ENCODE results near the gene MEX3A.
"Not testable (repeated sequence)": the region's sequence is repeated elsewhere in the genome, so short reads cannot be mapped to it uniquely, and the experiment has no call there.

The MEX3A gene

DNA sequence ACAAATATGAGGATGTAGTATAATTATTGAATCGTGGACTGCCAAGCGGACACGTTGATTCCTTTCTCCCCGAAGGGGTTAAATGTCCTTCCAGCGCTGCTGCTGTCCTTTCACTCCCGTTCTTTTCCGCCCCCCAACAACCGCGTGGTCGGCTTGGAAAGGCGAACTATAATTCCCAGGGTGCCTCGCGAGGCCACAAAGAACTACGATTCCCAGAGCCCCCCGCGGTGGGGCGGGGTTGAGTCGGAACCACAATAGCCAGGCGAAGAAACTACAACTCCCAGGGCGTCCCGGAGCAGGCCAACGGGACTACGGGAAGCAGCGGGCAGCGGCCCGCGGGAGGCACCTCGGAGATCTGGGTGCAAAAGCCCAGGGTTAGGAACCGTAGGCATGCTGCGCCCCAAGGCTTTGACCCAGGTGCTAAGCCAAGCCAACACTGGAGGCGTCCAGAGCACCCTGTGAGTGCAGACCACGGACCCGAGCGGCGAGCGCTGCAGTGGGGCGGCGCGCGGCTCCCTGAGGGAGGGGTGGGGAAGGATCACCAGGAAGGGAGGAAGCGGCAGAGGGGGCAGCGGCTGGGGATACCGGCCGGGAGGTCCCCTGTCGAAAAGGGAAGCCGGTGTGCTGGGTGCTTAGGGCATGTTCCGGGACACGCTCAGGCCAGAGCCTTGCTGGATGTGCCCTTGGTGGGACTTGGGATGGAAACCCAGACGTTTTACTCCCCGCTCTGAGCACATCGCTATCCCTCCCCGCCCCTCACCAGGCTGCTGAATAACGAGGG is 27.6 kb downstream of the MEX3A start, which contains the start of gene LAMTOR2:
Gene LAMTOR2 (plus strand): TSS at position 283 of the 781 bp plus-strand sequence. CDS start 108 bp downstream, at position 391.
- peak; percentile 99 for DNase-seq

DNA sequence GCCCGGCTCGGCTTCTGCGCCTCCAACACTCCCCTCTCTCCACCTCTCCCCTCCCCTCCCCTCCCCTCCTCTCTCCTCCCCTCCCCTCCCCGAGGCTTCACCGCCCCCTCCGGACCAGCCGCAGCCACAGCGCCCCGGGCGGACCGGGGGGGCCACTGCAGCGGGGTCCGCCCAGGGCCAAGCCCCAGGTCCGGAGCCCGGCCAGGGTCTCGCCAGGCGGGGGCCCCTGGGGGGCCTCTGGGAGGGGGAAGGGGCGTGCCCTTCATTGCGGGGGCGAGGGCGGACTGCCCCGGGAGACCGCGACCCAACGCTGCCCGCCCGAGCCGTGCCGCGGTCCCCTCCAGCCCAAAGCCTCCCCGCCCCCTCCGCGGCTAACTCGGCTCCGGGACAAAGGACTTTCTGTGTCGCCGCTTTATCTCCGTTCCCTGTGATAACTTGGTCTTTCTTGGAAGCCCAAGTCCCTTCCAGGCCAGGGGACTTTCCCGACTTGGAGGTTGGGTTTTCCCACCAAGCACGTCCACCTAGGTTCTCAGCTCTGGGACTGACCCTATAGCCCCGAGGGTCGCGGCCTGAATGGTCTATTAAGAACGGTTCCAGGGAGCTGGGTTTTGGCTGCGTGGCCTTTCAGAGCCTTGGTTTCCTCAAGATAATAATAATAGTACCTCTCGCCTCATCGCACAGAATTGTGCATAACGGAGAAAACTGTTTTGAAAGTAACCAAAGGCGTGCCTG is 28.3 kb downstream of the MEX3A start, which contains the start of gene UBQLN4:
Gene UBQLN4 (minus strand): TSS at position 31 of the 732 bp plus-strand sequence. CDS start 97 bp downstream, outside the sequence.
- peak; percentile 95 for DNase-seq

GRCh38 chr1:156052862-156053767 is 29.1 kb downstream of the MEX3A start:
- DNase-seq = peak; percentile 86

DNA sequence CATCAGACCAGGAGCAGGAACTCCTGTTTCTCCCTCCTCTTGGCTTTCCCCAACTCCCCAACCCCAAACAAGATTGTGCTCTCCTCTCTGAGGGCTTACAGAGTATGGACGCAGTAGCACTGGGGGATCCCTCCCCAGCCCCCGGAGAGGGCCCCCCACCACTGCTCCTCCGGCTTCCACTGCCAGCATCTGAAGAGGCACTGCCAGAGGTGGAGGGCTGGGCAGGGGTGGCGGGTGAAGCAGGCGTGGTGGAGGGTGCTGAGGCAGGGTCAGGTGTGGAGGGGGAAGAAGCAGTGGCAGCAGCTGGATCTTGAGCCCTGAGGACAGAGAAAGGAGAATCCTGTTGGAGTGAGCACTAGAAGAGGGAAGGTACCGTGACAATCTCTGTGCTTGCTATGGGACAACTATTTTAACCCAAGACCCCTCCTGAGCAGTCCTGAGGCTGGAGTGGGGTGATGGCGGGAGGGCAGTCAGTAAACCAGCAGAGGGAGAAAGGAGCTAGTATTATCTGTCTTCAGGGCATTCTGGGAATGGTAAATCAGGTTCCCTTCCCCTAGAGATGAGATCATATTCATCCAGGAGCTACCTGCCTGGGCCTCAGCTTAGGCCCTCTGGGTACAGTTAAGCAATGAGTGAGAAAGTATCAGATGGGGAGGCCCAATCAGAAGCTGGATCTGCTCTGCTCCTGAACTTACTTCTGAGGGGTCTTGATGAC is 31.1 kb downstream of the MEX3A start:
- DNase-seq = no peak

DNA sequence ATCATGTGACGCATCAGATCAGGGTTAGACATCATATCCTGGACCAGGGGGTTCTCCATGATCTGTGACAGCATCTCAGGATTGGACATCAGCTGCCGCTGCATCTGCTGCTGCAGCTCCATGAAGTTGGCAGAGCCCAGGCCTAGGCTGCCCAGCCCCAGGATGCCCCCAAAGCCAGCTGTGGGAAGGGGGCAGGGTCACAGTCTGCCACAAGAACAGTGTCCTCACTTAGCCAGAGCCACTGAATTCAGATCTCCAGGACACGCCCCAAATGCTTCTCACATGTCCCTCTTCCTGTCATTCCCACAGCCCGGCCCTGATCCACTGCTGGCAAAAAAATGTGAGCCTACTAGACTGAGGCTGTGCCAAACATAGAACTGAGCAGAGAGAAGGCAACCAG is 31.9 kb downstream of the MEX3A start:
- no peak for DNase-seq

DNA sequence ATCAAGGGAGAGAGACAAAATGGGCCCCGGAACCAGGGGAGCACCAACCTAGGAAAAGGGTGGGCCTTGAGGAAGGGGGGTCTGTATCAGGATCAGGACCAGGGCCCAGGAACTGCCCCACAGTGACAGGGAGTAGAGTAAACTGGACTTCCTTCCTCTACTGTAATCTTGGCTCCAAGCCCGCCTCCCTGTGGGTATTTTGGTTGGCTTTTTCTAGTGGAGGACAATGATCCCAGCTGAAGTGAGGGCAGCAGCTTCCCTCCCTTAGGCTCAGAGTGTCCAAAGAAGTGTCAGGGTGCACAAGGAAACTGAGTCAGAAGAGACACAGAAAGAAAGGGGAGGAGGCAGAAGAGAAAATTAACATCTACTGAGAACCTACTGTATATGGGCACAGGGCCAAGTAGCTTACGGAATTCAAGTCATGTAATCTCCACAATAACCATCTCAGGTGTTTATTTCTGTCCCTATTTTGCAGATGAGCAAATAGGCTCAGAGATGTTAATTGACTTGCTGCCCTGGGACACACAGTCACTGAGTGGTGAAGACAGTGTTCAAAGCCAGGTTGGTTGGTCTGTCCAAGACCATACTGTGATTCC is 33.5 kb downstream of the MEX3A start:
- no peak for DNase-seq

GRCh38 chr1:156045076-156045475 is 37.2 kb downstream of the MEX3A start:
- no peak for DNase-seq

DNA sequence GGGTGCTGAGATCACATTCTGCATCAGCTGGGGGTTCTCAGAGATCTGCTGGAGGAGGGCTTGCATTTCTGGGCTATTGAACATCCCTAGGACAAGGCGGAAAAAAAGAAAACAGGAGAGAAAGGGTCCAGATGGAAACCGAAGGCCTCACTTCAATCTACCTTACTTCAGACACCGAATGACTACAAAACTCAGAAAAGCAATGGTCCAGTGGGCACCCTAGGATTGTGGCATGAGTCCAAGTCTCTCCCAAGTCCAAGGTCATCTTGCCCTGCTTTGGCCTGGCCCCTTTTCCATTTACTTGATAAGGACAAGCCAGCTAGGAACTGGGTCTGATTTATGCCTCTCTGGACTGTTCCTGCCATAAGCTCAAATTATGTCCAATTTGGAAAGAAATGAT is 39.4 kb downstream of the MEX3A start:
- no peak for DNase-seq

GRCh38 chr1:156034991-156035390 is 47.3 kb downstream of the MEX3A start:
- not testable (repeated sequence) for DNase-seq

GRCh38 chr1:156033011-156033410 is 49.3 kb downstream of the MEX3A start:
- DNase-seq = no peak

GRCh38 chr1:156026588-156026987 is 55.7 kb downstream of the MEX3A start:
- DNase-seq = no peak

DNA sequence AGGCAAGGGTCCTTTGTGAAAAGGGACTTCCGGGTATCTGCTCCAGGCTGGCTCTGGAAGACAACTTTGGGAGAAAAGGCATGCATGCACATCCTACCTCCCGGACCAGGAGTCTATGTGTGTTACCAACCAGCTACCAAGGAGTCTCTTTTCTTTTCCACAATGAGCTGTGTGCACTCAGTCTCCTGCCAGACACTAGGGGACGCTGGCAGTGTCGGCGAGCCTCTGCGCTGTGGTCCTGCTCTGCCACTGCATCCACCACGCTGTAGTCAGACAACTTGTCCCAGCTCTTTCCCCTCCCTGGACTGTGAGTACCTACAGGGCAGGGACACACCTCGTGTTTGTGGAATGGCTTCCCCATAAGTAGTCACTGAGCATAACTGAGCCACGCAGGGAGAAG is 56.4 kb downstream of the MEX3A start:
- peak; percentile 82 for DNase-seq

- DNase-seq = no peak
Measured at GRCh38 chr1:156024801-156025200, 57.5 kb downstream of the MEX3A start.
